Breast epithelium (tissue), 4 donors: ENCODE measurements around the gene SYT6. TPM values are rescaled to one million over a fixed set of nuclear protein-coding genes. Genes with fewer than 3 reads are reported as not detected.

ENCODE experiments used
- DNase-seq, 2 donors: peaks; one replicate each; pipeline ENCODE4 v3.0.0-alpha.2; 2019; ENCODE audit warnings: low spot score in 2 of 2
- H3K27ac ChIP-seq, 2 donors: fragments of 200-600 bp; sonication (generic) in 1 of 2; one replicate each; pipeline ENCODE4 v1.5.1; 2016 to 2019; ENCODE audit warnings: mild to moderate bottlenecking in 1 of 2
- H3K27me3 ChIP-seq, 2 donors: fragments of 200-600 bp; sonication (generic) in 1 of 2; one replicate each; pipeline versions ENCODE4 v1.5.1 to v1.6.0; 2017 to 2019; ENCODE audit warnings: control low read depth in 1 of 2, mild to moderate bottlenecking in 1 of 2
- H3K36me3 ChIP-seq: fragments of 200-600 bp; one replicate; pipeline ENCODE4 v1.5.1; 2019
- H3K4me1 ChIP-seq, 2 donors: fragments of 200-600 bp; sonication (generic); one replicate each; pipeline ENCODE4 v1.5.1; 2016 to 2019; ENCODE audit warnings: control low read depth in 1 of 2
- H3K4me3 ChIP-seq, 3 donors: fragments of 200-600 bp; sonication (generic); 1 replicate in 2 of 3; 2 replicates in 1 of 3; pipeline ENCODE4 v1.5.1; 2016 to 2019; ENCODE audit warnings: mild to moderate bottlenecking in 3 of 3, moderate library complexity in 2 of 3
- H3K9me3 ChIP-seq, 2 donors: fragments of 200-600 bp; sonication (generic) in 1 of 2; one replicate each; pipeline ENCODE4 v1.5.1; 2016 to 2019; ENCODE audit warnings: control low read depth in 1 of 2
- POLR2A ChIP-seq: fragments of 450-650 bp; IDR thresholded peaks from one replicate; pipeline ENCODE4 v1.6.1; 2016; ENCODE audit warnings: antibody characterized with exemption, mild to moderate bottlenecking, moderate library complexity
- POLR2AphosphoS5 ChIP-seq, 3 donors: sonication (generic); formaldehyde crosslinking; IDR thresholded peaks; one replicate each; pipeline ENCODE4 v1.6.1; 2017; ENCODE audit warnings: antibody characterized with exemption in 3 of 3
- intact Hi-C: fragments of 100-400 bp; cut with DNase I; formaldehyde crosslinking; loops from one replicate; pipeline ENCODE4 v1.15.1; 2023; ENCODE audit warnings: low total_unique reads
- total RNA-seq, 3 donors: library from RNA; depleted of rRNA; stranded (reverse); fragments of >200 nt; gene quantifications; one replicate each; pipeline ENCODE4 v1.1.0, GENCODE V29; 2016
- TF ChIP-seq, protein P1 (sequence below), 3 donors: fragments of 450-650 bp; IDR thresholded peaks; one replicate each; pipeline ENCODE4 v1.5.1; 2016 to 2017; ENCODE audit warnings: antibody characterized with exemption in 3 of 3, mild to moderate bottlenecking in 3 of 3, moderate library complexity in 3 of 3

SYT6 gene
- total RNA-seq, 3 donors from 2014 or later, result under 0.01 to 0.15 (median under 0.01) TPM

GRCh38 chr1:114112775-114113174, 40.9 kb downstream of the SYT6 start:
- no peaks in the 10 kb centered on the region for H3K27me3 ChIP-seq
- no peak overlapping the region for H3K27ac ChIP-seq
- intact Hi-C loops, result no loop called here
- H3K4me1 ChIP-seq, result no peaks in the 10 kb centered on the region
- no peak for DNase-seq
- TF ChIP-seq POLR2AphosphoS5 (IDR thresholded peaks at IDR 0.05), result no peak
- TF ChIP-seq, protein P1, sequence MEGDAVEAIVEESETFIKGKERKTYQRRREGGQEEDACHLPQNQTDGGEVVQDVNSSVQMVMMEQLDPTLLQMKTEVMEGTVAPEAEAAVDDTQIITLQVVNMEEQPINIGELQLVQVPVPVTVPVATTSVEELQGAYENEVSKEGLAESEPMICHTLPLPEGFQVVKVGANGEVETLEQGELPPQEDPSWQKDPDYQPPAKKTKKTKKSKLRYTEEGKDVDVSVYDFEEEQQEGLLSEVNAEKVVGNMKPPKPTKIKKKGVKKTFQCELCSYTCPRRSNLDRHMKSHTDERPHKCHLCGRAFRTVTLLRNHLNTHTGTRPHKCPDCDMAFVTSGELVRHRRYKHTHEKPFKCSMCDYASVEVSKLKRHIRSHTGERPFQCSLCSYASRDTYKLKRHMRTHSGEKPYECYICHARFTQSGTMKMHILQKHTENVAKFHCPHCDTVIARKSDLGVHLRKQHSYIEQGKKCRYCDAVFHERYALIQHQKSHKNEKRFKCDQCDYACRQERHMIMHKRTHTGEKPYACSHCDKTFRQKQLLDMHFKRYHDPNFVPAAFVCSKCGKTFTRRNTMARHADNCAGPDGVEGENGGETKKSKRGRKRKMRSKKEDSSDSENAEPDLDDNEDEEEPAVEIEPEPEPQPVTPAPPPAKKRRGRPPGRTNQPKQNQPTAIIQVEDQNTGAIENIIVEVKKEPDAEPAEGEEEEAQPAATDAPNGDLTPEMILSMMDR (IDR thresholded peaks at IDR 0.05), result no peak
- no peak for TF ChIP-seq POLR2A
- no peak overlapping the region for H3K4me3 ChIP-seq
- no peaks in the 10 kb centered on the region for H3K9me3 ChIP-seq
- H3K36me3 ChIP-seq, result no peaks in the 10 kb centered on the region

- DNase-seq, result no peak
- TF ChIP-seq POLR2AphosphoS5 (IDR thresholded peaks at IDR 0.05), result no peak
- TF ChIP-seq, protein P1 (IDR thresholded peaks at IDR 0.05), result no peak
These were observed 41.7 kb downstream of the SYT6 start for GRCh38 chr1:114111731-114112641.

GRCh38 chr1:114109981-114110380, 43.7 kb downstream of the SYT6 start:
- no peak overlapping the region for H3K27ac ChIP-seq
- TF ChIP-seq, protein P1 (IDR thresholded peaks at IDR 0.05), result no peak
- TF ChIP-seq POLR2AphosphoS5 (IDR thresholded peaks at IDR 0.05) (no peak), POLR2A (no peak)
- no peaks in the 10 kb centered on the region for H3K27me3 ChIP-seq
- H3K4me3 ChIP-seq, result no peak overlapping the region
- no peaks in the 10 kb centered on the region for H3K9me3 ChIP-seq
- DNase-seq, result no peak
- H3K36me3 ChIP-seq, result no peaks in the 10 kb centered on the region
- intact Hi-C loops, result no loop called here
- no peaks in the 10 kb centered on the region for H3K4me1 ChIP-seq

More at GRCh38 chr1:114111731-114112641, 41.7 kb downstream of the SYT6 start:
- H3K9me3 ChIP-seq, result no peaks in the 10 kb centered on the region
- no peaks in the 10 kb centered on the region for H3K27me3 ChIP-seq
- no peaks in the 10 kb centered on the region for H3K4me1 ChIP-seq
- intact Hi-C loops, result no loop called here
- no peak overlapping the region for H3K4me3 ChIP-seq
- no peak overlapping the region for H3K27ac ChIP-seq
- H3K36me3 ChIP-seq, result no peaks in the 10 kb centered on the region

- Histone ChIP-seq H3K27me3 (no peaks in the 10 kb centered on the region), H3K4me3 (no peak overlapping the region), H3K4me1 (no peaks in the 10 kb centered on the region), H3K9me3 (no peaks in the 10 kb centered on the region), H3K36me3 (no peaks in the 10 kb centered on the region), H3K27ac (no peak overlapping the region)
- intact Hi-C loops, result no loop called here
- DNase-seq, result no peak
- TF ChIP-seq POLR2A, result no peak
- TF ChIP-seq, protein P1 (IDR thresholded peaks at IDR 0.05), result no peak
- no peak for TF ChIP-seq POLR2AphosphoS5 (IDR thresholded peaks at IDR 0.05)
These were observed 44.9 kb downstream of the SYT6 start for GRCh38 chr1:114108751-114109255.
